Ishikawa (cell line): Measurements from ENCODE around the gene WNT2.

ENCODE experiments used
- CEBPB ChIP-seq: IDR thresholded peaks from 2 replicates; pipeline ENCODE4 v1.6.1; 2012
- CREB1 ChIP-seq: IDR thresholded peaks from 2 replicates; pipeline ENCODE4 v1.6.1; 2012; ENCODE audit warnings: low read depth
- EGR1 ChIP-seq: IDR thresholded peaks from 2 replicates; pipeline ENCODE4 v1.6.1; 2012
- RAD21 ChIP-seq: IDR thresholded peaks from 2 replicates; pipeline ENCODE4 v1.6.1; 2012; ENCODE audit warnings: low read depth
- TAF1 ChIP-seq: IDR thresholded peaks from 2 replicates; pipeline ENCODE4 v1.6.1; 2012; ENCODE audit warnings: low read depth, mild to moderate bottlenecking
- YY1 ChIP-seq: IDR thresholded peaks from 2 replicates; pipeline ENCODE4 v1.6.1; 2012; ENCODE audit warnings: low read depth
- TF ChIP-seq, protein P1 (sequence below): IDR thresholded peaks from 2 replicates; pipeline ENCODE4 v1.6.1; 2012

DNA sequence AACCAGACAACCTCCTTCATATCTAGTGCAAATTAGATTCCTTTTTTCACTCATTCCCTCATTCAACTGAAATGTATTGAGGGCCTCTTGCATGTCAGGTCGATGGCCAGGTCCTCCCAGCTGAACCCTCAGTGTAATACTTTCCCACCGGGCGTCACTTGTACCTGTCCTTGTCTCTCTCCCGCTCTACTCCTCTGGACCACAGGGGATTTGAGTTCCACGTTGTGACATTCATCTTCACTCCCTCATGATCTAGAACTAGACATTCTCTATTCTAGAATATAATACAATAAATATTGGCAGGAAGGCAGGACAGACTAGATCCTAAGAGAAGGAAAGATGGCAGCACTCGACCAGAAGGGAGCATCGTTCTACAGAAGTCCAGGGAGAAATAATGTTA, 83.9 kb downstream of the WNT2 start:
- no peak for TF ChIP-seq CREB1
- TF ChIP-seq RAD21 = no peak
- no peak for TF ChIP-seq TAF1
- TF ChIP-seq, protein P1, sequence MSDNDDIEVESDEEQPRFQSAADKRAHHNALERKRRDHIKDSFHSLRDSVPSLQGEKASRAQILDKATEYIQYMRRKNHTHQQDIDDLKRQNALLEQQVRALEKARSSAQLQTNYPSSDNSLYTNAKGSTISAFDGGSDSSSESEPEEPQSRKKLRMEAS = no peak
- no peak for TF ChIP-seq EGR1
- TF ChIP-seq CEBPB = no peak
- no peak for TF ChIP-seq YY1
